H1 (cell line): ENCODE results near the gene DOCK8. TPM values are rescaled to one million over a fixed set of nuclear protein-coding genes. Genes with fewer than 3 reads are reported as not detected.

ENCODE experiments used
- CTCF ChIA-PET: fragments of 300-600 bp; sonication (Branson Sonifier 250); formaldehyde crosslinking; loops from one replicate; lab custom pipeline; 2021; ENCODE audit not compliant: partially characterized antibody; lab: Charles Lee
- POLR2A ChIA-PET: fragments of 300-600 bp; sonication (Branson Sonifier 250); formaldehyde crosslinking; loops from one replicate; lab custom pipeline; 2021; ENCODE audit warnings: inconsistent platforms; ENCODE audit not compliant: partially characterized antibody; lab: Charles Lee
- DNase-seq, 2 experiments: peaks; one replicate each; pipeline versions ENCODE4 v3.0.0 to v3.0.0-alpha.2; 2010 to 2022; ENCODE audit warnings: low spot score in 2 of 2, low read depth in 1 of 2, mixed read lengths in 1 of 2
- FAIRE-seq: peaks from 2 replicates; lab custom pipeline; 2011; peaks lifted over from hg19 to GRCh38; lab: Jason Lieb, UNC
- H2AFZ ChIP-seq: 2 replicates; pipeline ENCODE4 v1.8.1; 2012; ENCODE audit warnings: low read length, inconsistent platforms
- H2AK5ac ChIP-seq: 2 replicates; pipeline ENCODE4 v1.6.1; 2013; ENCODE audit warnings: low read depth, low read length
- H2BK120ac ChIP-seq: replicated peaks from 2 replicates; pipeline ENCODE3; 2013; ENCODE audit warnings: low read depth, low read length, inconsistent platforms
- H2BK12ac ChIP-seq: 2 replicates; pipeline ENCODE4 v1.6.1; 2013; ENCODE audit warnings: low read depth, low read length
- H2BK15ac ChIP-seq: 2 replicates; pipeline ENCODE4 v1.6.1; 2013; ENCODE audit warnings: low read length
- H2BK20ac ChIP-seq: 2 replicates; pipeline ENCODE4 v1.6.1; 2013; ENCODE audit warnings: low read length
- H2BK5ac ChIP-seq: 2 replicates; pipeline ENCODE4 v1.6.1; 2013; ENCODE audit warnings: low read depth, low read length
- H3K14ac ChIP-seq: 2 replicates; pipeline ENCODE4 v1.6.1; 2013; ENCODE audit warnings: inconsistent platforms; ENCODE audit not compliant: insufficient read length
- H3K18ac ChIP-seq: 2 replicates; pipeline ENCODE4 v1.6.1; 2013; ENCODE audit warnings: low read length; ENCODE audit errors: extremely low read depth
- H3K23ac ChIP-seq: 2 replicates; pipeline ENCODE4 v1.6.1; 2013; ENCODE audit warnings: inconsistent platforms; ENCODE audit not compliant: insufficient read length
- H3K23me2 ChIP-seq: 2 replicates; pipeline ENCODE4 v1.6.1; 2013; ENCODE audit warnings: low read depth, low read length
- H3K27ac ChIP-seq: 2 replicates; pipeline ENCODE4 v1.6.1; 2011; ENCODE audit warnings: low read depth, low read length, inconsistent platforms
- H3K27me3 ChIP-seq, 4 experiments: replicated peaks in 1 of 4; 1 replicate in 1 of 4; 2 replicates in 3 of 4; pipeline versions ENCODE4 v1.6.1 to v1.8.1; 2011 to 2013; ENCODE audit warnings: low read length in 3 of 4, mild to moderate bottlenecking in 3 of 4, inconsistent platforms in 2 of 4, mixed read lengths in 2 of 4, moderate library complexity in 1 of 4; ENCODE audit not compliant: control insufficient read depth in 3 of 4, insufficient read depth in 3 of 4; ENCODE audit errors: extremely low read depth in 1 of 4
- H3K36me3 ChIP-seq, 4 experiments: 2 replicates each; pipeline versions ENCODE4 v1.6.1 to v1.8.1; 2011 to 2013; ENCODE audit warnings: mild to moderate bottlenecking in 4 of 4, low read length in 3 of 4, moderate library complexity in 2 of 4, control low read depth in 1 of 4, inconsistent platforms in 1 of 4; ENCODE audit not compliant: insufficient read depth in 4 of 4, control insufficient read depth in 2 of 4
- H3K4ac ChIP-seq: replicated peaks from 2 replicates; pipeline ENCODE3; 2013; ENCODE audit warnings: low read length, low read depth, mixed read lengths, inconsistent platforms; ENCODE audit not compliant: insufficient read length
- H3K4me1 ChIP-seq, 4 experiments: replicated peaks in 1 of 4; 1 replicate in 1 of 4; 2 replicates in 3 of 4; pipeline versions ENCODE4 v1.6.1 to v1.8.1; 2011 to 2013; ENCODE audit warnings: low read length in 3 of 4, inconsistent platforms in 2 of 4, mixed read lengths in 1 of 4; ENCODE audit not compliant: insufficient read depth in 4 of 4, control insufficient read depth in 3 of 4
- H3K4me2 ChIP-seq, 2 experiments: 2 replicates each; pipeline versions ENCODE4 v1.6.1 to v1.8.1; 2011 to 2013; ENCODE audit warnings: low read depth in 2 of 2, low read length in 2 of 2, control low read depth in 1 of 2, inconsistent platforms in 1 of 2, mild to moderate bottlenecking in 1 of 2; ENCODE audit not compliant: insufficient read depth in 1 of 2
- H3K4me3 ChIP-seq, 4 experiments: fragments of 200-600, 300-600 bp in 1 of 4; sonication (generic), shearing (Covaris generic), sonication (Bioruptor Twin) in 1 of 4; 2 replicates each; pipeline versions ENCODE4 v1.5.1 to v1.8.1; 2011 to 2016; ENCODE audit warnings: low read length in 4 of 4, low read depth in 3 of 4, control low read depth in 2 of 4, inconsistent platforms in 2 of 4, mild to moderate bottlenecking in 2 of 4, mixed read lengths in 1 of 4, moderate library complexity in 1 of 4; ENCODE audit not compliant: insufficient read depth in 2 of 4; ENCODE audit errors: extremely low read depth in 1 of 4
- H3K56ac ChIP-seq: replicated peaks from 2 replicates; pipeline ENCODE3; 2013; ENCODE audit warnings: low read depth, mild to moderate bottlenecking, mixed read lengths, low read length, inconsistent platforms; ENCODE audit not compliant: insufficient read length
- H3K79me1 ChIP-seq: 2 replicates; pipeline ENCODE4 v1.6.1; 2013; ENCODE audit warnings: low read depth, low read length, control low read depth
- H3K79me2 ChIP-seq, 2 experiments: 2 replicates each; pipeline versions ENCODE4 v1.6.1 to v1.8.1; 2012 to 2013; ENCODE audit warnings: low read length in 2 of 2, mild to moderate bottlenecking in 2 of 2, inconsistent platforms in 1 of 2; ENCODE audit not compliant: insufficient read depth in 2 of 2, control insufficient read depth in 1 of 2
- H3K9ac ChIP-seq, 4 experiments: replicated peaks in 1 of 4; 1 replicate in 1 of 4; 2 replicates in 3 of 4; pipeline versions ENCODE4 v1.6.1 to v1.8.1; 2011 to 2013; ENCODE audit warnings: low read depth in 3 of 4, low read length in 3 of 4, control low read depth in 2 of 4, mild to moderate bottlenecking in 2 of 4, moderate library complexity in 2 of 4, inconsistent platforms in 1 of 4; ENCODE audit errors: extremely low read depth in 1 of 4
- H3K9me3 ChIP-seq, 2 experiments: 2 replicates each; pipeline versions ENCODE4 v1.6.1 to v1.8.1; 2012 to 2013; ENCODE audit warnings: mild to moderate bottlenecking in 2 of 2, moderate library complexity in 2 of 2, control low read depth in 1 of 2, inconsistent platforms in 1 of 2, low read depth in 1 of 2, low read length in 1 of 2, mixed read lengths in 1 of 2; ENCODE audit not compliant: insufficient read depth in 2 of 2
- H4K20me1 ChIP-seq, 2 experiments: replicated peaks in 1 of 2; 2 replicates each; pipeline versions ENCODE3 to v1.8.1; 2011 to 2013; ENCODE audit warnings: inconsistent platforms in 2 of 2, low read length in 2 of 2, mild to moderate bottlenecking in 1 of 2; ENCODE audit not compliant: insufficient read depth in 2 of 2, control insufficient read depth in 1 of 2
- H4K5ac ChIP-seq: 2 replicates; pipeline ENCODE4 v1.6.1; 2013; ENCODE audit warnings: low read length, low read depth, mixed read lengths, inconsistent platforms; ENCODE audit not compliant: insufficient read length
- H4K8ac ChIP-seq: 2 replicates; pipeline ENCODE4 v1.8.0; 2013; ENCODE audit warnings: mild to moderate bottlenecking, moderate library complexity, low read length, inconsistent platforms; ENCODE audit not compliant: insufficient read depth; ENCODE audit errors: extremely low read depth
- H4K91ac ChIP-seq: replicated peaks from 2 replicates; pipeline ENCODE3; 2013; ENCODE audit warnings: low read length, mixed read lengths, inconsistent platforms; ENCODE audit not compliant: insufficient read length
- BCL11A ChIP-seq, 2 experiments: IDR thresholded peaks; one replicate each; pipeline ENCODE4 v1.6.1; 2011; ENCODE audit warnings: low read depth in 2 of 2, low read length in 2 of 2, mild to moderate bottlenecking in 2 of 2
- CEBPB ChIP-seq: IDR thresholded peaks from 2 replicates; pipeline ENCODE4 v1.6.1; 2012; ENCODE audit warnings: low read depth, low read length
- CHD2 ChIP-seq: IDR thresholded peaks from 2 replicates; pipeline ENCODE4 v1.6.1; 2012; ENCODE audit warnings: low read length, improper control_type of control experiment
- GABPA ChIP-seq: IDR thresholded peaks from 2 replicates; pipeline ENCODE4 v1.6.1; 2011; ENCODE audit warnings: mild to moderate bottlenecking, low read length, moderate library complexity, borderline replicate concordance; ENCODE audit not compliant: insufficient read depth
- POLR2AphosphoS5 ChIP-seq: IDR thresholded peaks from 2 replicates; pipeline ENCODE4 v1.6.1; 2011; ENCODE audit warnings: low read depth, low read length
- POU5F1 ChIP-seq: IDR thresholded peaks from 2 replicates; pipeline ENCODE4 v1.6.1; 2011; ENCODE audit warnings: low read depth, mild to moderate bottlenecking, low read length, moderate library complexity
- RAD21 ChIP-seq, 2 experiments: IDR thresholded peaks in 1 of 2; conservative IDR thresholded peaks in 1 of 2; 2 replicates each; pipeline ENCODE4 v1.6.1; 2011; ENCODE audit warnings: low read depth in 2 of 2, low read length in 2 of 2, improper control_type of control experiment in 1 of 2, inconsistent platforms in 1 of 2, mild to moderate bottlenecking in 1 of 2, moderate library complexity in 1 of 2
- RXRA ChIP-seq: IDR thresholded peaks from 2 replicates; pipeline ENCODE4 v1.6.1; 2011; ENCODE audit warnings: low read depth, mild to moderate bottlenecking, low read length, moderate library complexity; ENCODE audit not compliant: insufficient read depth
- SP1 ChIP-seq: IDR thresholded peaks from 2 replicates; pipeline ENCODE4 v1.6.1; 2011; ENCODE audit warnings: low read depth, low read length
- SP2 ChIP-seq: IDR thresholded peaks from 2 replicates; pipeline ENCODE4 v1.6.1; 2012; ENCODE audit warnings: mild to moderate bottlenecking, low read length, inconsistent platforms
- SUZ12 ChIP-seq: fragments of 200-600 bp; sonication (generic); IDR thresholded peaks from 2 replicates; pipeline ENCODE4 v1.6.1; 2012; ENCODE audit warnings: mild to moderate bottlenecking, inconsistent platforms, low read length, moderate library complexity, mixed read lengths
- TCF12 ChIP-seq: IDR thresholded peaks from 2 replicates; pipeline ENCODE4 v1.6.1; 2011; ENCODE audit warnings: low read depth, mild to moderate bottlenecking, low read length
- TEAD4 ChIP-seq: IDR thresholded peaks from 2 replicates; pipeline ENCODE4 v1.6.1; 2012; ENCODE audit warnings: low read depth, low read length, inconsistent platforms, mixed read lengths
- YY1 ChIP-seq: IDR thresholded peaks from 2 replicates; pipeline ENCODE4 v1.6.1; 2011; ENCODE audit warnings: low read depth, mild to moderate bottlenecking, low read length
- WGBS, 2 experiments: shearing (Covaris generic) in 1 of 2; methylation state at CpG; one replicate each; pipeline versions ENCODE4 v1.1.6 to v1.1.7; 2013 to 2015; ENCODE audit warnings: low lambda C conversion rate in 2 of 2, mixed read lengths in 2 of 2, inconsistent platforms in 1 of 2, low coverage in 1 of 2, missing lambda C conversion rate in 1 of 2; ENCODE audit not compliant: insufficient replicate concordance in 2 of 2, insufficient coverage in 1 of 2, insufficient read length in 1 of 2; ENCODE audit errors: extremely low coverage in 1 of 2, missing lambda C conversion rate in 1 of 2; 5-methylcytosine and 5-hydroxymethylcytosine counted together
- polyA plus RNA-seq, 7 experiments: library from polyadenylated mRNA; depleted of rRNA in 3 of 7; stranded (reverse) in 5 of 7; unstranded in 2 of 7; fragments of >200 nt in 5 of 7; fragments of 200-250 nt in 2 of 7; gene quantifications; 1 replicate in 5 of 7; 2 replicates in 1 of 7; 4 replicates in 1 of 7; pipeline versions ENCODE4 v1.2.1 to v1.2.3, GENCODE V29; 2011 to 2013; ENCODE audit warnings: missing spikeins in 2 of 7, mixed read lengths in 2 of 7
- total RNA-seq: library from RNA; stranded (reverse); fragmentation: NEBNext Ultra II Directional; extraction: Animal tissue kit (Norgen Biotek cat#: 25700); gene quantifications from 2 replicates; pipeline ENCODE4 v1.2.1, GENCODE V29; 2021

The DOCK8 gene
- total and polyA plus RNA-seq, 2 of the 8 experiments (the other 6 are each of a cell fraction or from before 2014, with no cell fraction given), result 0.57 to 2.0 TPM

DNA sequence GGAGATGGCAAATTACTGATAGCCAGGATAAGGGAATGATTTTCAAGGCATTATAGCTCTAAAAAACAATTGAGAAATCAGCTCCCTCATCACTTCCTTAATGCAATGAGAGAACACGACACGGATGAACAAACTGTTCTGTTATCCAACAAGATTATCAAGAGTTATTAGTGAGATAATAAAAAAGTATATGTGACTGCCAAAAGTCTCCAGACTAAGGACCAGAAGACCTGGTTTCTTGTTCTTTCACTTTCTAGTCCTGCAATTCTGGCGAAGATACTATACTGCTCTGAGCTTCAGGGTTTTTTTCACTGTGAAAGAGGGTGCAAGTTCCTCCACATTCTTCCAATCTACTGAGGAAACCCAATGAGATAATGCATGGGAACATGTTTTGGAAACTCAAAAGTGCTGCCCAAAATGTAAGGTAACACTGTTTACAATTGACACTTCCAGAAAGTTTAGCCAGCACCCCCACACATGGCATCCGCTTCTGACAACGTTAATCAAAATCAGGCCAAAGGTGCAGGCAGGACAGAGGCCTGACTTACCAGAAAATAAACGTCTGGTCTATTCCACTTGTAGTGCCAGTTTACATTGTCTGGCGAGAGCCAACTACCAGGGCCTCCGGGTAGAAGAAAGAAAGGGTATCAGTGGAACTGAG lies 254.2 kb downstream of the DOCK8 start:
- H3K36me3 ChIP-seq, result peaks cover 0 to 5% (median 0%) of the 10 kb centered on the region in 4 experiments; a peak in 2 of 8 replicates
- FAIRE-seq, result no peak
- H3K4me3 ChIP-seq, result peak overlapping the region; percentile 25 to 76 (median 50); a peak in 5 of 8 replicates
- TF ChIP-seq RAD21 (IDR thresholded peaks at IDR 0.05 in 1 of 2, conservative IDR thresholded peaks at IDR 0.05 in 1 of 2; ENCODE audit: low read depth in 2 of 2, low read length in 2 of 2) (no peak), SUZ12 (no peak), BCL11A (IDR thresholded peaks at IDR 0.05; ENCODE audit: low read depth in 2 of 2, low read length in 2 of 2) (no peak), RXRA (no peak), SP2 (no peak), TCF12 (no peak), TEAD4 (no peak), POU5F1 (no peak), CEBPB (no peak), CHD2 (no peak), YY1 (no peak), SP1 (no peak), POLR2AphosphoS5 (no peak), GABPA (no peak)

More for the DNA sequence above, 254.2 kb downstream of the DOCK8 start:
- Histone ChIP-seq H2BK12ac (peak overlapping the region; percentile 69; the same call in 1 of the 2 replicates), H3K9ac (no peak overlapping the region; a peak in 1 of 7 replicates), H3K14ac (no peak overlapping the region), H3K79me1 (no peaks in the 10 kb centered on the region), H3K4ac (no peak overlapping the region), H3K23me2 (peaks cover 9% of the 10 kb centered on the region; the same call in 1 of the 2 replicates), H3K23ac (no peak overlapping the region), H4K5ac (no peak overlapping the region), H2BK120ac (no peak overlapping the region), H3K27ac (no peak overlapping the region), H3K9me3 (0 out of 4 replicates have a peak, but pooled peaks cover 0 to 3% of the 10 kb centered on the region in 2 experiments), H2BK15ac (no peak overlapping the region), H3K79me2 (peaks cover 0 to 6% of the 10 kb centered on the region in 2 experiments; a peak in 1 of 4 replicates), H2AFZ (peak overlapping the region; percentile 19), H2BK5ac (no peak overlapping the region), H3K4me1 (peaks cover 3 to 14% (median 10%) of the 10 kb centered on the region in 4 experiments), H2AK5ac (no peak overlapping the region), H3K56ac (no peak overlapping the region), H4K20me1 (no peaks in the 10 kb centered on the region), H3K4me2 (peak overlapping the region; percentile 69 to 100), H2BK20ac (no peak overlapping the region), H4K8ac (no peak overlapping the region), H4K91ac (no peak overlapping the region), H3K18ac (no peak overlapping the region), H3K27me3 (peaks cover 0 to 5% (median 2%) of the 10 kb centered on the region in 4 experiments; a peak in 2 of 7 replicates)
- WGBS, 2 experiments, result 75% methylated on average over 8 of the region's 8 CpGs; no CpG with 5 or more reads in 1 of the 2 experiments
- CTCF ChIA-PET, result interaction anchor here (0.8 kb wide), 1 partner anchor 8 kb away, joined by 4 read pairs; no protein-coding TSS in a partner anchor
- POLR2A ChIA-PET, result no interaction called here
- no peak for DNase-seq
